ENCODE data around the gene ICAM3. TPM values are rescaled to one million over a fixed set of nuclear protein-coding genes. Genes with fewer than 3 reads are reported as not detected.

The ICAM3 gene
- total and polyA plus RNA-seq, 2 experiments from 2014 or later: 5.2 to 16.8 TPM

DNA sequence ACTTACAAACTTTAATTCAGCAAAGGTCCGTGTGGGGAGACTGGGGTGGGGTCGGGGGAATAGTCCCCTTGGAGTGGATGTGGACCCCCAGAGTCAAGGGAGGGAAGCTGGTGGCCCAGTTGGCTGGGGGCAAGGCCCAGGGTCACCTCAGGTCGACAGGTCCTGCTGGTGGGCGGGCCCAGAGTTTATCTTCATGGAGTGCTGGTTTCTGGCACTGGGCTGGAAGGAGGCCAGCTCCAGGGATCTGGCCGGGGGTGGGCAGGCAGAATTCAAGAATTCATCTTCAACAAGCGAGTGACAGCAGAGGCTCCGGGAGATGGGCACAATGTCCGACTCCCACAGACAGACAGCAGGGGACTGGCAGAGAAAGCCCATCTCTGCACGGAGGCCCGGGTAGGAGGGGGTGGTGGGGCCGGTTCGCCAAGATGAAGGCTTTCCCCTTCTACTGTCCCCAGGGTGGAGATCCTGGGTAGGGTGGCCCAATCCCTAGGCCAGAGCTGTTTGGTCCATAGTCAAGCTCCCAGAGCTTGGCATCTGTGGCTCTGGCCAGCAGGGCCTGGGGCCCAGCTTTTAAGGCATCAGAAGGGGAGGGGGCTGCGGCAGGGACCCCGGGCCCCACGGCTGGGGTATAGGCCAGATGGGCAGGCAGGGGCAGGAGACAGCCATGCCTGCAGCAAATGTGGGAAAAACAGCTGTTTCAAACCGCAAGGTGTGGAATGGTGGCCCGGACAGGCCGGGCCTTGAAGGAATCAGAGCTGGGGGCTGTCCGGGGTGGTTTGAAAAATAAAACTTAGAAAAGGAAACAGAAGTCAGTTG is 23.0 kb downstream of the ICAM3 start:
- TF ChIP-seq, protein P1, sequence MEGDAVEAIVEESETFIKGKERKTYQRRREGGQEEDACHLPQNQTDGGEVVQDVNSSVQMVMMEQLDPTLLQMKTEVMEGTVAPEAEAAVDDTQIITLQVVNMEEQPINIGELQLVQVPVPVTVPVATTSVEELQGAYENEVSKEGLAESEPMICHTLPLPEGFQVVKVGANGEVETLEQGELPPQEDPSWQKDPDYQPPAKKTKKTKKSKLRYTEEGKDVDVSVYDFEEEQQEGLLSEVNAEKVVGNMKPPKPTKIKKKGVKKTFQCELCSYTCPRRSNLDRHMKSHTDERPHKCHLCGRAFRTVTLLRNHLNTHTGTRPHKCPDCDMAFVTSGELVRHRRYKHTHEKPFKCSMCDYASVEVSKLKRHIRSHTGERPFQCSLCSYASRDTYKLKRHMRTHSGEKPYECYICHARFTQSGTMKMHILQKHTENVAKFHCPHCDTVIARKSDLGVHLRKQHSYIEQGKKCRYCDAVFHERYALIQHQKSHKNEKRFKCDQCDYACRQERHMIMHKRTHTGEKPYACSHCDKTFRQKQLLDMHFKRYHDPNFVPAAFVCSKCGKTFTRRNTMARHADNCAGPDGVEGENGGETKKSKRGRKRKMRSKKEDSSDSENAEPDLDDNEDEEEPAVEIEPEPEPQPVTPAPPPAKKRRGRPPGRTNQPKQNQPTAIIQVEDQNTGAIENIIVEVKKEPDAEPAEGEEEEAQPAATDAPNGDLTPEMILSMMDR (IDR thresholded peaks at IDR 0.05; ENCODE audit: poor library complexity): no peak
- TF ChIP-seq EZH2 (IDR thresholded peaks at IDR 0.05; ENCODE audit: borderline replicate concordance): no peak
- no peak for TF ChIP-seq EZH2phosphoT487 (IDR thresholded peaks at IDR 0.05; ENCODE audit: low read depth, severe bottlenecking, unreplicated experiment)
- no peaks in the 10 kb centered on the region for H3K36me3 ChIP-seq (replicated peaks; ENCODE audit: insufficient read depth, low read depth)
- H3K4me2 ChIP-seq: peak overlapping the region; percentile 97
- no peaks in the 10 kb centered on the region for H3K9me3 ChIP-seq (ENCODE audit: low read depth)
- peak overlapping the region; percentile 86 for H2AFZ ChIP-seq
- no peak for DNase-seq (ENCODE audit: low spot score)
- no peak overlapping the region for H3K4me3 ChIP-seq
- peaks cover 7% of the 10 kb centered on the region for H3K79me2 ChIP-seq
- H3K27ac ChIP-seq: peak overlapping the region; percentile 76
- no peaks in the 10 kb centered on the region for H4K20me1 ChIP-seq (ENCODE audit: insufficient read depth, poor library complexity, severe bottlenecking)
- H3K9me2 ChIP-seq (replicated peaks; ENCODE audit: insufficient read depth): no peaks in the 10 kb centered on the region
- peaks cover 12% of the 10 kb centered on the region for H3K4me1 ChIP-seq (ENCODE audit: insufficient read depth)
- WGBS (ENCODE audit: low lambda C conversion rate, missing lambda C conversion rate): 82% methylated on average over 19 of the region's 19 CpGs
- H3K27me3 ChIP-seq: no peaks in the 10 kb centered on the region

GRCh38 chr19:10315335-10316214 is 23.8 kb downstream of the ICAM3 start, which contains the start of gene FDX2:
Gene FDX2, minus strand, starts transcription at chr19:10316015. Its CDS starts 19 bp downstream, at chr19:10315996.
- WGBS (ENCODE audit: low lambda C conversion rate, missing lambda C conversion rate): under 1% methylated on average over 51 of the region's 55 CpGs

GRCh38 chr19:10309423-10309822 is 30.0 kb downstream of the ICAM3 start, which contains the start of gene ZGLP1:
Gene ZGLP1, minus strand, starts transcription at chr19:10309815.
- Histone ChIP-seq H3K4me1 (ENCODE audit: insufficient read depth) (no peaks in the 10 kb centered on the region), H3K9me2 (replicated peaks; ENCODE audit: insufficient read depth) (no peaks in the 10 kb centered on the region), H3K79me2 (peaks cover 2% of the 10 kb centered on the region), H3K4me2 (no peak within 1 kb of the TSS), H3K27me3 (no peaks in the 10 kb centered on the region), H3K4me3 (no peak within 1 kb of the TSS), H2AFZ (no peak within 1 kb of the TSS), H3K27ac (no peak within 1 kb of the TSS), H3K36me3 (replicated peaks; ENCODE audit: insufficient read depth, low read depth) (no peaks in the 10 kb centered on the region), H3K9me3 (ENCODE audit: low read depth) (no peaks in the 10 kb centered on the region), H4K20me1 (ENCODE audit: insufficient read depth, poor library complexity, severe bottlenecking) (no peaks in the 10 kb centered on the region)
- TF ChIP-seq EZH2 (IDR thresholded peaks at IDR 0.05; ENCODE audit: borderline replicate concordance) (no peak), EZH2phosphoT487 (IDR thresholded peaks at IDR 0.05; ENCODE audit: low read depth, severe bottlenecking, unreplicated experiment) (no peak)
- TF ChIP-seq, protein P1 (IDR thresholded peaks at IDR 0.05; ENCODE audit: poor library complexity): no peak
- 96% methylated on average over 22 of the region's 24 CpGs for WGBS (ENCODE audit: low lambda C conversion rate, missing lambda C conversion rate)
- no peak for DNase-seq (ENCODE audit: low spot score)

More at GRCh38 chr19:10315335-10316214, 23.8 kb downstream of the ICAM3 start, which contains the start of gene FDX2:
- peak; percentile 91 for DNase-seq (ENCODE audit: low spot score)
- Histone ChIP-seq H3K36me3 (replicated peaks; ENCODE audit: insufficient read depth, low read depth) (no peaks in the 10 kb centered on the region), H4K20me1 (ENCODE audit: insufficient read depth, poor library complexity, severe bottlenecking) (no peaks in the 10 kb centered on the region), H3K9me3 (ENCODE audit: low read depth) (no peaks in the 10 kb centered on the region), H3K27me3 (no peaks in the 10 kb centered on the region), H3K4me1 (ENCODE audit: insufficient read depth) (peaks cover 12% of the 10 kb centered on the region), H3K27ac (peak within 1 kb of the TSS; percentile 77), H3K9me2 (replicated peaks; ENCODE audit: insufficient read depth) (no peaks in the 10 kb centered on the region), H3K79me2 (peaks cover 7% of the 10 kb centered on the region), H2AFZ (peak within 1 kb of the TSS; percentile 86), H3K4me2 (peak within 1 kb of the TSS; percentile 97), H3K4me3 (peak within 1 kb of the TSS; percentile 63)
- TF ChIP-seq EZH2 (IDR thresholded peaks at IDR 0.05; ENCODE audit: borderline replicate concordance) (no peak), EZH2phosphoT487 (IDR thresholded peaks at IDR 0.05; ENCODE audit: low read depth, severe bottlenecking, unreplicated experiment) (no peak)
- TF ChIP-seq, protein P1 (IDR thresholded peaks at IDR 0.05; ENCODE audit: poor library complexity): no peak

Data from hepatocyte (in vitro differentiated cells).